Fibroblast of the conjunctiva (primary cell): ENCODE measurements around the gene KAT2A.

Source experiments
- DNase-seq: peaks from one replicate; pipeline ENCODE4 v3.0.0-alpha.2; 2010; ENCODE audit warnings: low read depth

The KAT2A gene

GRCh38 chr17:42114118-42114517 is 7.0 kb downstream of the KAT2A start:
- DNase-seq, result no peak

DNA sequence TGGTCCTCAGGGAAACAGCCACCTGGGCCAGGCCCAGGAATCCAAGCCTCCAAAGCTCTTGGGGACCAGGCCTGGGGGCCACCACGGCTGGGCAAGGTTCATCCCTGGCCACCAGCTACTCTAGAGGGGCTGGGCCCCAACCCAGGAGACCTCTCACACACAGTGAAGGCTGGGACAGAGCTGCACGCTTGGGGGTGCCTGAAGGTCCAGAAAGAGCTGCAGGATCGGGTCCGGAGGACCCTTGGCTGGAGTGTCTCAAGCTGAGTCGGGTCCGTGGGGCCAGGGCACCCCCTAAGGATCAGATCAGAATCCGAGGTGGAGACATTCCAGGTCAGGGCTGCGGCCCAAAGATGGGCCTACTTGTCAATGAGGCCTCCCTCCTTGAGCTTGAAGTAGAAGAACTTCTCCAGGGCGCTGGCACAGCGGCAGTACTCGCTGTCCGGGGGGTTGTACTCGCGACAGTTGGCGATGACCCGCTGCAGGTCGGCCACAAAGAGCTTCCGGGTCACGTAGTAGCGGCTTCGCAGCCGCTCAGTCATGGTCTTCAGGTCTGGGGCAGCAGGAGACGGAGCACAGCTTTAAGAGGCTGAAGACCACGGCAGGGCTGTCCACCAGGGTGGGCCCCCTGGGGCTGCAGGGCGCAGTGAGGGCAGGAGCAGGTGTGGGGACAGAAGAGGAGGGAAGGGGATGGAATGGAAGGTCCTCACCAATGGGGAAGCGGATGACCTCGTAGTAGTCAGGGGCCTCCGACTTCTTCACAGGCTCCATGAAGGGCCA is 7.7 kb downstream of the KAT2A start:
- DNase-seq, result no peak

GRCh38 chr17:42112552-42113176 is 8.5 kb downstream of the KAT2A start, which contains the start of gene DHX58:
Gene DHX58, minus strand, starts transcription at chr17:42112714. Its CDS starts 822 bp downstream, at chr17:42111892.
- peak; percentile 78 for DNase-seq

DNA sequence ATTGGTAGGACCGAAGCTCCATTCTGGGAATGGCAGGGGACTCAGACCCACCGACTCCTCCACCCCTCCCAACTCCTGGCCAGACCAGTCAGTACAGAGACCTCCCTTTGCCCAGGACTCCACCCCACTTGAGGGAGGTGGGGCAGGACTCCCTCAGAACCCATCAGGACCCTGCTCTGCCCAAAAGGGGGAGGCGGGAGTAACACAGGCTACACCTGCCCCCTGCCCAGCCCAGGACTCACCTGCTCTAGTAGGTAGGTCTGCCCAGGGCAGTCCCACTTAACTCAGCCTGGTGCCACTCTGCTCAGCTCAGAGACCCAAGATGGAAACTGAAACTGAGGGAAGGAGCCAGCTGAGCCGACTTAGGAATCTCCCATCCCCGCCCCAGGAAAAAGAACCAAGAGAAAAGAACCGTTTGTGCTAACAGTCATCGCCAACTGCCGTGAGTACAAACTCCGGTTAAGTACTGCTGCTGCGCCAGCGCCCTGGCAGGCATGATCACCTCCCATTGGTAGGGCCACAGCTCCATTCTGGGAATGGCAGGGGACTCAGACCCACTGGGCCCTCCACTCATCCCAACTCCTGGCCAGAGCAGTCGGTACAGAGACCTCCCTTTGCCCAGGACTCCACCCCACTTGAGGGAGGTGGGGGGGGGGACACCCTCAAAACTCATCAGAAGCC is 9.2 kb downstream of the KAT2A start:
- no peak for DNase-seq

GRCh38 chr17:42111265-42111636 is 9.9 kb downstream of the KAT2A start:
- no peak for DNase-seq

DNA sequence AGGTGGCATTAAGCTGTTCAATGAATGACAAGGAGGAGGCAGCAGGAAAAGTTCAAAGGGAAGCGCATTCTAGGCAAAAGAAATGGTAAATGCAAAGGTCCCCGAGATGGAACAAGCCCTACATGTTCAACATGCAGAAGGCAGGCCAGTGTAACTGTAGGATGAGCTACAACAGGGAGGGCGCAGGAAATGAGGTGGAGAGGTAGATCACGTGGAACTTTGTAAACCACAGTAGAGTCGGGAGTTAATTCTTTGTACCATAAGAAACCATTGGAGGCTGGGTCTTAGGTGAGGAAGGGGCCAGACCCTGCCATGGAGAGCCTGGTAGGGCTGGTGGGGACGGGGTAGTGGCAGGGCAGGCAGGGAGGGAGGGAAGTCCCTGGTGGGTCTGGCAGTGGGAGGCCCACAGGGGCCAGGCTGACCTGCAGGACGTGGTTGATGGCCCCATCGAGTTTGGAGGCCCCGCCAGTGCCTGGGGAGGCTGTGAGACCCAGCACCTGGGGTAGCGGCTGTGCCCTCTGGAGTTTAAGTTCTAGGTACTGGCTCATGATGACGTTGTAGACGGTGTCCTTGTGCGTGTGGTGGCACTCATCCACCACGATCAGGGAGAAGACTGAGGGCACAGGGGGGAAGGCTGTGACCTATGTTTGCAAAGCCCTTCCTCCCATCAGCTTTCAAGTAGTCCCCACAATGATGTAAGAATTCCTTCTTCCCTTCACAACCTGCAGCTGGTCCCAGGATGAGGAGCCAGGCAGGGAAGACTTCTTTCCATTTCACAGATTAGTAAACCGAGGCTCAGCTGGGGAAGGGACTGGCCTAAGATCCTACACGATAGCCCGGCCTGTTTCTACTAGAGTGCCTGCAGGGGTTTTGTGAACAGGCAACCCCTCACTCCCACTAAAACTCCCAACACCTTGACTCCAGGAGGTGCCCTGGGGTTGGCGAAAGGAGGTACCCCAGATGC is 10.6 kb downstream of the KAT2A start:
- no peak for DNase-seq

- DNase-seq, result no peak
Measured at GRCh38 chr17:42109086-42109485, 12.1 kb downstream of the KAT2A start.

- peak; percentile 16 for DNase-seq
Measured at GRCh38 chr17:42107597-42108576, 13.3 kb downstream of the KAT2A start.

GRCh38 chr17:42107124-42107523 is 14.0 kb downstream of the KAT2A start:
- no peak for DNase-seq

- DNase-seq, result no peak
Measured at GRCh38 chr17:42106009-42106408, 15.2 kb downstream of the KAT2A start.

GRCh38 chr17:42104264-42104663 is 16.9 kb downstream of the KAT2A start:
- DNase-seq, result no peak

GRCh38 chr17:42103221-42103954 is 17.8 kb downstream of the KAT2A start:
- no peak for DNase-seq

GRCh38 chr17:42101513-42102292 is 19.5 kb downstream of the KAT2A start:
- peak; percentile 48 for DNase-seq

- no peak for DNase-seq
Measured at GRCh38 chr17:42098730-42099399, 22.3 kb downstream of the KAT2A start.

- no peak for DNase-seq
Measured at GRCh38 chr17:42097691-42098631, 23.2 kb downstream of the KAT2A start, which contains the start of gene ZNF385C. Gene ZNF385C, minus strand, starts transcription at chr17:42098473. Its CDS starts 35,417 bp downstream, at chr17:42063056.

DNA sequence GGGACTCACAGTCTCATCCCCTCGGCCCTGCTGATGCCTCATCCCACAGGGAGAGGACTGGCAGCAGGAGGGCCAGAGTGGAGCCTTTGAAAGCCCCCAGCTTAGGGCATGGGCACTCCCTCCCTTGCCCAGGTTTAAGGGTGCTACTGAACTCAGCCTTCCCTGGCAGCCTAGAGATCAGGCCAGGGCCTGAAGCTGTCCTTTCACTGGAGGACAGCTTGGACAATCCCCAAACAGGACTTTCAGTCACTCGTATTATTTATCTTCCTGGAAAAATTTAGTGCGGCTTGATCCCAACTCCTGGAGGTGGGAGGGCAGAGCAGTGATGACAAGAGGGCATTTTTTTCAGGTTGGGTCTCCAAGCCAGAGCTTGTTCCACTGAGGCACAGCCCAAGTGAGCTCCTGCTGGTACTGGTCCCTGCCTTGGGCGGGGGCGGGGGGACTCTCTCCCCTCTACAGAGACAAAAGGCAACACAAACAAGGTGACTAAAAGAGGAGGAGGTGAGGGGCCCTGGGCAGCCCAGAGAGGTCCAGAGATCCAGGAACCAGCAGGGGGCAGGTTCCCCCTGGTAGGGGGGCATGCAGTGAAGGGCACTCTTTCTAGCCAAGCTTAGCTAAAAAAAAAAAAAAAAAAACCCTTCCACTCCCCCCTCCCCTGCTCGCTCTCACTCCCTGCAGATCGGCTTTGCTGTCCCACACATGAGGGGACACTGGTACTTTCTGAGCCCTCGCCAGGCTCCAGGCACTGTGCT is 24.6 kb downstream of the KAT2A start:
- DNase-seq, result no peak
